Measurements from ENCODE around the gene XDH.

XDH gene

GRCh38 chr2:31297751-31298150, 116.8 kb downstream of the XDH start:
- H3K9ac ChIP-seq (ENCODE audit: low read length): no peak overlapping the region
- no peaks in the 10 kb centered on the region for H3K79me2 ChIP-seq (ENCODE audit: low read length)
- no peaks in the 10 kb centered on the region for H3K9me3 ChIP-seq (replicated peaks; ENCODE audit: insufficient read depth, low read length)
- H3F3A ChIP-seq (ENCODE audit: insufficient read depth, low read length): no peaks in the 10 kb centered on the region
- no peaks in the 10 kb centered on the region for H3K4me1 ChIP-seq (ENCODE audit: low read length)
- TF ChIP-seq CTCF (IDR thresholded peaks at IDR 0.05; ENCODE audit: low read length) (no peak), EZH2 (optimal IDR thresholded peaks at IDR 0.05; ENCODE audit: low read depth, low read length) (no peak), EZH2phosphoT487 (IDR thresholded peaks at IDR 0.05; ENCODE audit: low read length) (no peak)
- no peak overlapping the region for H3K4me3 ChIP-seq (ENCODE audit: low read length)
- DNase-seq: no peak
- H4K20me1 ChIP-seq (ENCODE audit: insufficient read depth, low read length): no peaks in the 10 kb centered on the region
- H3K36me3 ChIP-seq (replicated peaks; ENCODE audit: insufficient read depth, low read length): no peaks in the 10 kb centered on the region
- no peak overlapping the region for H2AFZ ChIP-seq (ENCODE audit: low read length)
- H3K9me2 ChIP-seq (replicated peaks; ENCODE audit: insufficient read depth, low read length): no peaks in the 10 kb centered on the region
- no peak overlapping the region for H3K4me2 ChIP-seq (ENCODE audit: low read depth, low read length)
- no peak overlapping the region for H3K27ac ChIP-seq (ENCODE audit: low read length)
- H3K27me3 ChIP-seq (replicated peaks; ENCODE audit: insufficient read depth, low read length): no peaks in the 10 kb centered on the region

GRCh38 chr2:31296641-31297287, 117.8 kb downstream of the XDH start:
- TF ChIP-seq EZH2phosphoT487 (IDR thresholded peaks at IDR 0.05; ENCODE audit: low read length) (no peak), EZH2 (optimal IDR thresholded peaks at IDR 0.05; ENCODE audit: low read depth, low read length) (no peak), CTCF (IDR thresholded peaks at IDR 0.05; ENCODE audit: low read length) (no peak)
- Histone ChIP-seq H3F3A (ENCODE audit: insufficient read depth, low read length) (no peaks in the 10 kb centered on the region), H4K20me1 (ENCODE audit: insufficient read depth, low read length) (no peaks in the 10 kb centered on the region), H3K27me3 (replicated peaks; ENCODE audit: insufficient read depth, low read length) (no peaks in the 10 kb centered on the region), H3K9me2 (replicated peaks; ENCODE audit: insufficient read depth, low read length) (no peaks in the 10 kb centered on the region), H3K79me2 (ENCODE audit: low read length) (no peaks in the 10 kb centered on the region), H3K36me3 (replicated peaks; ENCODE audit: insufficient read depth, low read length) (no peaks in the 10 kb centered on the region), H2AFZ (ENCODE audit: low read length) (no peak overlapping the region), H3K4me3 (ENCODE audit: low read length) (no peak overlapping the region), H3K9ac (ENCODE audit: low read length) (no peak overlapping the region), H3K4me1 (ENCODE audit: low read length) (no peaks in the 10 kb centered on the region), H3K4me2 (ENCODE audit: low read depth, low read length) (no peak overlapping the region), H3K27ac (ENCODE audit: low read length) (no peak overlapping the region), H3K9me3 (replicated peaks; ENCODE audit: insufficient read depth, low read length) (no peaks in the 10 kb centered on the region)
- DNase-seq: no peak

- no peaks in the 10 kb centered on the region for H3K9me3 ChIP-seq (replicated peaks; ENCODE audit: insufficient read depth, low read length)
- H3K9me2 ChIP-seq (replicated peaks; ENCODE audit: insufficient read depth, low read length): no peaks in the 10 kb centered on the region
- H3K4me1 ChIP-seq (ENCODE audit: low read length): no peaks in the 10 kb centered on the region
- no peaks in the 10 kb centered on the region for H3K79me2 ChIP-seq (ENCODE audit: low read length)
- H4K20me1 ChIP-seq (ENCODE audit: insufficient read depth, low read length): no peaks in the 10 kb centered on the region
- no peaks in the 10 kb centered on the region for H3K36me3 ChIP-seq (replicated peaks; ENCODE audit: insufficient read depth, low read length)
- no peak overlapping the region for H3K4me3 ChIP-seq (ENCODE audit: low read length)
- no peak overlapping the region for H2AFZ ChIP-seq (ENCODE audit: low read length)
- no peak overlapping the region for H3K27ac ChIP-seq (ENCODE audit: low read length)
- H3F3A ChIP-seq (ENCODE audit: insufficient read depth, low read length): no peaks in the 10 kb centered on the region
- TF ChIP-seq EZH2 (optimal IDR thresholded peaks at IDR 0.05; ENCODE audit: low read depth, low read length): no peak
- TF ChIP-seq CTCF (IDR thresholded peaks at IDR 0.05; ENCODE audit: low read length): no peak
- no peak for TF ChIP-seq EZH2phosphoT487 (IDR thresholded peaks at IDR 0.05; ENCODE audit: low read length)
- H3K9ac ChIP-seq (ENCODE audit: low read length): no peak overlapping the region
- no peak overlapping the region for H3K4me2 ChIP-seq (ENCODE audit: low read depth, low read length)
- no peaks in the 10 kb centered on the region for H3K27me3 ChIP-seq (replicated peaks; ENCODE audit: insufficient read depth, low read length)
- DNase-seq: no peak
Observed at GRCh38 chr2:31294196-31294595, 120.3 kb downstream of the XDH start.

Data from MM.1S (cell line).